NCI-H1105 treated with DMSO at 0.1 percent for 48 hours (cell line): ENCODE data around the gene TMPRSS13.
"Not testable (repeated sequence)": the region's sequence is repeated elsewhere in the genome, so short reads cannot be mapped to it uniquely, and the experiment has no call there.

Experiments
- DNase-seq: peaks from one replicate; lab custom pipeline; 2025; lab: John Stamatoyannopoulos, UW

The TMPRSS13 gene

DNA sequence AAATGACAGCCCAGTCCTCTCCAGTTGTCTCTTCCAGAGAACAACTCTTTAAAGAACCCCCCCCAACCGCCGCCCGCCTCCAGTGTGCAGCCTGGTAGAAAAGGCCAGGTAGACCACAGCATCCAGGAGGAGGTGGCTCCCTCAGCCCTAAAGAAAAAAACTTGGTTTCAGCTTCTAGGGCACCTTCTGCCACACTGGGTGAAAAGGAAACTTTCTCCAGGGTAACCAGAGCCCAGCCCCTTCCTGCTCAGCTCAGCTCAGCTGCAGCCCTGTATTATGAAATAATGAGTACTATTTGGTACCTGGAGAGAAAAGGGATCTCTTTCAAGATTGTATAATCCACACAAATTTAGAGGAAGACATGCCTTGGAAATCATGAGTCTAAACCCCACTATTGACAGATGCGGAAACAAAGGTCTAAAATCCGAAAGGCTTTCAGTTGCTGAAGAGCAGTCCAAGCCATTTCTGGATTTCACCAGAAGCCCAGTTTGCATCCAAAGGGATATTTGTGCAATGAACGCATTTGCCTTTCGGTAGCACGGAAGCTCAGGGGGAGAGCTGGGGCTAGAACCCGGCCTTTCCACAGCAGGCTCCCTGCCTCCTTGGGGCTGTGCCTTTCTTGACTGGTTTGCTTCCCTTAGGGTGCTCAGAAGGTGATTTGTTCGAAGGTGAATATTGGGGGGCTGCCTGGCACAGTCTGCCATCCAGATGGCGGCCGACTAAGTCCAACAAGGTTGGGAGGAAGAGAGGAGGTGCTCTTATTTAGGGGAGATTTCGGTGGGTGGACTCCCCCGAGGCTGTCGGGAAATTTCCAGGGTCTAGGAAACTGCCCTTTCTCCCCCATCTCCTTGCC is 56.0 kb downstream of the TMPRSS13 start:
- DNase-seq, result no peak

DNA sequence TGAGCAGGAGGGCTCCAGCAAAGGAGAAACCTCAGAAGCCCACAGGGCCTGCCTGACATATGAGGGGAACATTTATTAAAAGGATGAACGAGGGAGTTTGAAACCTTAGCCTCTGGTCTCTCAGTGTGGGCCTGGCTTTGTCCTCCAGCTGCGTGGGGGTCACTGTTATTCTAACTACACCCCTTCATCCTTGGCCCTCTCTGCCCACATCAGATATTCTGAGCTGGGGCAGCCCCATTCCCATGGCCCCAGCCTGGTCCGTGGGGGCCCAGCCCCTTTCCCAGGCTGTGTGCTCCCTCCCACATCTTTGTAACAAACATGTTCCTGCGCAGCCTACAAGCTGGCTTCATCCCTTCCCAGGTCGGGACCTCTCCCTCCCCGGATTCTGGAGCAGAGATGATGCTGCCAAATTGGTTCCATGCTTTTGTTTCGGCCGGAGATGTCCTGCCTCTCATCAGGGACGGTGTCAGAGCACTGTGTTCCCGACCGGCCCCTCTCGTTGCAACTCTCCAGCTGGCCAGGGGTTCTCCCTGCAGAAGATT is 56.7 kb downstream of the TMPRSS13 start:
- DNase-seq, result no peak

DNA sequence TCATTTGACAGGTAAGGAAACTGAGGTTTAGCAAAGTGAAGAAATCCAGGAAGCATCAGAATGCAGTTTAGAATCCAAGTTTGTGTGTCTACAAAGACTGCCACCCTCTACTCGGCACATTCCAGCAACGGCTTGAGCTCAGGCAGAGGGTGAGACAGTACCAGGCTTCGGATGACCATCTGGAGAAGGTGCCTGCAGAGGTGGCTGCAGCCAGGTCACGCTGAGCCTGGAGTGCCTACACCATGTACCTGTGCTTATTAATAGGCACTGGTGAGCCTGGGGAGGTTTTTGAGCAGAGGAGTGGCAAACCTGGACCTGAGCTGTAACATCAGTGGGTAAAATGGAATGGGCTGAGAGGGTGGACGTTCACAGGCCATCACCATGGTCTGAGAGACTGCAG is 57.4 kb downstream of the TMPRSS13 start:
- DNase-seq, result no peak

DNA sequence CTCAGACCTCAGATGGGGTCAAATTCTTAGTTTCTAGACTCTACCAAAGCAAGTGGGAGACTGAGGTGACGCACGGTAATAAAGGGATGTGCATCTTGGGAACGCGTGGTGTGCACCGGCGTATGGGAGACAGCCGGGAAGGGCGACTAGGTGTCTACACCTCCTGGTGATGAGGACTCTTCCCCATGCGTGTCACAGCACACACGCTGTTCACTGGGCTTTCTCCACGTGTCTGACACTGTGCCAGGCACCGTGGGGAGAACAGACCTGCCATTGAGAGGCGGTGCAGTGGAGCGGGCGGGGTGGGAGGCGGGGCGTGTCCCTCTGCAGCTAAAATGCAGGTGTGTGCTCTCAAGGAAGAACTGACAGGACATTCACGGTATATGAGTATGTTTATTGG is 58.0 kb downstream of the TMPRSS13 start:
- no peak for DNase-seq

DNA sequence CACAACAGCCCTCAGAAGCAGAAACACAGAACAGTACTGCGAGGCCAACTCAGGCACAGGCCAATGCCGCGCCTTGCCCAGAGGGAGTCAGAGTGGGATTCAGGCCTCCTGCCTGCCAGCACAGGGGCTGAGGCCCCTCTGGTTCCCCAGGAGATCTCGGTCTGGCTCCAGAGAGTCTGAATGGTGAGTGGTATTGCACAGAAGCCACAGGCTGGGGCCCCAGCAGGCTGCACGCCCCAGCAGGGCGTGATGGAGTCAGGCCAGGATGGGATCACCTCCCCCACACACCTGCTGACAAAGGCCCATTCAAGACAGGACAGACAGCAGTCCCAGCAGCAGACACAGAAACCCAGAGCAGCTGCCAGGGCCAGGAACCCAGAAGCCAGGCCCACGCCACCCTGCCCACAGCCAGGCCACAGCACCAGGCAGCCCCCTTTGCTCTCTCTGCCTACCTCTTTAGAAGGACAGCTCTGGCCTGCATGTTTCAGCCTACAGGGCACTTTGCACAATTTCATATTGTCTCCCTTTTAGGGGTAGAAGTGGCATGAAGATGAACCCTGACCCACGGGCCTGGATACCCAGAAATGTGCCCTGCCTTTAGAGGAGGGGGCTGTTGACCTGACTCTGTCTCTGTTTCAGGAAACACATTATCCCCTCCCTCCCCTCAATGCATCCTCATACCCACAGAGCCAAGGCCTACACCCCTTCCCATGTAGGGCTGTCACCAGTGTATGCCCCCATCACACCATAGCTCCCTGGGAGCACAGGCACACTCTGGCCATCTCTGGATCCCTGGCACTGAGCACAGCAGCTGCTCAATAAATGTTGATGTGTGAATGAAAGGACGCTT is 58.9 kb downstream of the TMPRSS13 start:
- DNase-seq, result peak; percentile 73

DNA sequence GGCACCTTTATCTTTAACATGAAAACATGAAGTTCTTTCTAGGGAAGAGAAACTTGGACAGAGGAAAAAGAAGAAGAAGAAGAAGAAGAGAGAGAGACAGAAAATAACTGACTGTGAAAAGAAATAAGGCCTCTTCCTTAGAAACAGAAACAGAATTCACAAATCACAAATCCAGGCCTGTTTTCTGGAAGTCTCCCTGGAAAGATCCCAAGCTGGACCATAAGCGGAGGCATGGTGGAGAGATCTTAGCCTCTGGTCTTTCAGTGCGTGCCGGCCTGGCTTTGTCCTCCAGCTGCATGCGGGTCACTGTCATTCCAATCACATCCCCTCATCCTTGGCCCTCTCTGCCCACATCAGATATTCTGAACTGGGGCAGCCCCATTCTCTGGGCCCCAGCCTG is 59.6 kb downstream of the TMPRSS13 start:
- DNase-seq, result no peak

DNA sequence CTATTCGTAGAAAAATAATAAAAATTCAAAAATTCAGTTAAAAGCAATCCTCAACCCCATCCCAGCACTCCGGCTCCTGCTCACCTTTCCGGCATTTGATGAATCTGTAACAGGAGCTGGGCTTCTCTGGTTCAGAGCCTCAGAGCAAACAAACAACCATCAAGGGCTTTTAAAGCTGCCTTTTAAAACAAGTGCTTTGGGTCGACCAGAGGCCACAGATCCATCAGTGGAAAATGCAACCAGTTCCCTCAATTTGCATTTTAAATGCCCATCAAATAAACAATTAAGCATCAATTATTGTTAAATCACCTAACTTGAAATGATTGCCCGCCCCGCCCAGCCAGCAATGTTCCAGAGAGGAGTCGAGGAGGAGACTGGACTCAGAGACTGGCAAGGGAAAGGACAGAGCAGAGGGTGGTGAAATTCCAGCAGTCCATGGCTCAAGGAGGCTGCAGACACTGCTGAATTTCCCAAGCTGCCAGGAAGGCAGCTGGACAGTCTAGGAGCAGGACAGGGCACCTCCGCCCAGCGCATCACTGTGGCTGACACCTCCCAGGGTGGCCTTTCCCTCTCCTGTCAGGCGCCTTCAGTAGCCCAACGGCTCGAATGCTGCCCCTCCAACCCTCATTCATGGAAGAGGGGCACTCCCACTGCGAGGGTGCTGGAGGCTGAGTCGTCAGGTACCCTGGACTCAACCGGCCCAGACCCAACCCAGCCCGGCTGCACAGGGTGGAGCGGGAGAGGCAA is 60.2 kb downstream of the TMPRSS13 start:
- peak; percentile 95 for DNase-seq

DNA sequence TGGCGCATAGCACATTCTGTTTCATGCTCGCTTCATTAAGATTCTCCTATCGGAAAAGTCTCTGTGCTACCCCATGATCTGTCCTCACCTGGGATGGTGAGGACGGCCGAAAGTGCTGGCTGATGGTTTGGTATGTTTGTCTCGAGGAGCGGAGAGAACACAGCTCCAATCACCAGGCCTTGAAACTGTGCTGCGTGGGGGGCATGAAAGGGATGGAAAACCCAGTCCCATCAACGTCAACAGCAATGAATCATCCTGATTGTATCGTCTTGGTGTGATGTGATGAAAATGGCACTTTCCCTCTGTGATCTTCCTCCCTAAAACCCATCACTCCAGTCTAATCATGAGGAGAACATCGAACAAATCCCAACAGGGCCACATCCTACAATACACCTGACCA is 61.1 kb downstream of the TMPRSS13 start:
- no peak for DNase-seq

DNA sequence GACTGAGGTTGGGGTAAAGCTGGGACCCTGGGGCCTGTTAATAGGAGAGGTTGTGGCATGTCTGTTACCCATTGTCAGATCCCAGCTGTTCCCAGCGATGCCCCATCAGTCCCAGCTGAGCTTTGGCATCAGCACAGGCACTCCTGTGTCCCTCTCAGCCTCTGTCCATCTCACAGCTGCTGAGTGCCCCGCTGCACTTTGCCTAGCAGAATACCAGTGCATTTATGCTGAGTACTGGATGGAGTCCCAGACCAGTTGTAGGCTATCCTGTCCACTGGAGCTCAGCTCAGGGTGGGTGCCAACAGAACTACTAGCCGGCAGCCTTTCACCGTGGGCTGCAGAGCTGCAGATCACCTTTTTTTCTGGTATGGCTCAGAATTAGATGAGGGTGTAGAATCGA is 62.7 kb downstream of the TMPRSS13 start:
- DNase-seq, result no peak

DNA sequence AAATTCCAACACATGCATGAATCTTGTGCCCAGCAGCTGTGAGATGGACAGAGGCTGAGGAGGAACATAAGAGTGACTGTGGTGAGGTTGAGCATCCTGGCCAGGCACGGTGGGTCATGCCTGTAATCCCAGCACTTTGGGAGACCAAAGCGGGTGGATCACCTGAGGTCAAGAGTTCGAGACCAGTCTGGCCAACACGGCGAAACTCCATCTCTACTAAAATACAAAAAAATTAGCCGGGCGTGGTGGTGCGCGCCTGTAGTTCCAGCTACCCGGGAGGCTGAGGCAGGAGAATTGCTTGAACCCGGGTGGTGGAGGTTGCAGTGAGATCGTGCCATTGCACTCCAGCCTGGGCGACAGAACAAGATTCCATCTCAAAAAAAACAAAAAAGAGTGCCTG is 63.7 kb downstream of the TMPRSS13 start:
- not testable (repeated sequence) for DNase-seq

DNA sequence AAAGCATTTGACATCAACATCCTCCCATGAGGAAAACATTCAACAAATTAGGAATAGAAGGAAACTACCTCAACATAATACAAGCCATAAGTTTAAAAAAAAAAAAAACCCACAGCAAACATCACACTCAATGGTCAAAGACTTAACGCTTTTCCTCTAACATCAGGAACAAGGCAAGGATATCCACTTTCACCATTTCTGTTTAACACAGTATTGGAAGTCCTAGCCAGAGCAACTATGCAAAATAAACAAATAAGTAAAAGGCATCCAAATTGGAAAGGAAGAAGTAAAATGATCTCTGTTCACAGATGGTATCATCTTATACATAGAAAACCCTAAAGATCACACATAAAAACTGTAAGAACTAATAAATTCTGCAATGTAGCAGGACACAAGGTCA is 65.8 kb downstream of the TMPRSS13 start:
- no peak for DNase-seq

DNA sequence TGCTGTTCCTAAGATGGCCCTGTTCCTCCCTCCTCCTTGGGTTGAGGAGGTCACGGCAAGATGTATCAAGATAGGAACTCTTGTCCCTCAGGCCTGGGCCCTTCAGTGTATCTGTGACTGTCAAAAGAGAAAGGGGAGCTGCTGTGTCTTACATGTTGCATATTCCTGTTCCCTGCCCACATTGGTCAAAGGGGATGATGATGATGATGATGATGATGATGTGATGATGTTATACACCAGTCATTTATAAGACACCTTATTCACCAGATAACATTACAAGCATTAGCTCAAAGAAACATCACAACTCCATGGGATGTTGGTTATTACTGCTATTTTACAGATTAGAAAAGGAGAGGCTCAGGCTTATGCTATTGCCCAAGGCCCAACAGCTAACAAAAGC is 66.4 kb downstream of the TMPRSS13 start:
- DNase-seq, result no peak

DNA sequence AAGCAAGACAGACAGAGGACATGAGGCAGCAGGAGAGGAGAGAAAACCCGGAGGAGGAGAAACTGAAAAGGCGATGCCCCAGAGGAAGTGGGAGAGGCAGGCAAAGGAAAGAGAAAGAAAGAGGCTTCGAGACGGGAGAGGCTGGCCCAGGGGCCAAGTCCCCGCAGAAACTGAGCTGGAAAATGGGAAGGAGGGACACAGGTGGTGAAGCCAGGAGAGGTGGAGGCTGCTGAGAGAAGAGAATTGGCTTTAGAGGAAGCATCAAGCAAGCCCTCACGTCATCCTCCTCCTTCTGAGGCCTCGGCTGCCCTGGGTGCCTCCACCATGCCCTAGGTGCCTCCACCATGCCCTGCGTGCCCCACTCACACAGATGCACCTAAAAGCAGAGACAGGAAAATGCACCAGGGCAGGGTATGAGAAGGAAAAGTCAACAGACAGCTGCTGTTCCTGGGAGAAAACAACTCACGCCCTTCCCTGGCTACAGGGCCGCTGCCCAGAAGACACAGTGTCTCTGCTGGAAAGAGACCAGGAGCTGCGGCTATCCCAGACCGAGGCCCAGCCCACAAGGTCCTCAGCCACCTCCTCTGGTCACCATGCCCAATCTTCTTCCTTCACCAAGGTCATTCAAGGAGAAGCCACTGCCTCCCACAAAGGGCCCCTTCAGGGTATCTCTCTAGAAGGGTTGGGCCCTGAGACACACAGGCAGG is 67.0 kb downstream of the TMPRSS13 start:
- no peak for DNase-seq

DNA sequence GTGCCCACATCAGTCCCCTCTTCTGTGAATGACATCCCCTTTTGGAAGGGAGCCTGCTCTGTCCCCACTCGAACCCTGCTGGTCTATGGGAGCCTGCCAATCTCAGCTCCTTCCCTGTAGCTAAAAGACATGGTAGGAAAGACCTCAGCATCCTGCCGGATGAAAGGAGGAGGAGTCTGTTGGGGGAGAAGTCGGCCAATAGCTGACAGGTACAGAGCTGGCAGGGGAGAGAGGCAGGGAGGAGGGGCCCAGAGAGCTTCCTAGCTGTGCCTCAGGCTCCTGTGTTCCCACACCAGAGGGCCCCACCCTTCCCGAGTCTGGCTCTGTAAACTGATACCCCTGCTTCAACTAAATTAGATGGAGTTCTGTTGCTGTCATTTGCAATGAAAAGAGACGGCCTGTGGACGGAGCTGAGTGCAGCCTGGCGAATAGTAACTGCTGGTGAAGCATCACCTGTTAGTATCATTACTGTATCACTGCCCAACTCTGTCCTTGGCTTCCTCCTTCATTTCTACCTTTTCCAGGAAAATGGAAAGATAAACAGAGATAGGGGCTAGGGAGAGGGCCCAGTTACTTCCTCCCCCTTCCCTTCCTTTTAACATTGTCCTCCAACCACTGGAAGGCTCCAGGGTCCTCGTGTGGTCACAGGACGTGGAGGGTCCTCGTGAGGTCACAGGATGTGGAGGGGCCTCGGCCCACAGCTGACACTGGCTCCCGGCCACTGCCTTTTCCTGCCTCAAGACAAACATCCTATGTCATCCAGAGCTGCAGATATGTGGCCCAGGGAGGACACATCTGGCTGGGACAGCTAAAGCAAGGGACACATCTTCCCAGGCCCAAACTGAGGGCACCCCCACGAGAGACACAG is 67.8 kb downstream of the TMPRSS13 start:
- DNase-seq, result peak; percentile 96

DNA sequence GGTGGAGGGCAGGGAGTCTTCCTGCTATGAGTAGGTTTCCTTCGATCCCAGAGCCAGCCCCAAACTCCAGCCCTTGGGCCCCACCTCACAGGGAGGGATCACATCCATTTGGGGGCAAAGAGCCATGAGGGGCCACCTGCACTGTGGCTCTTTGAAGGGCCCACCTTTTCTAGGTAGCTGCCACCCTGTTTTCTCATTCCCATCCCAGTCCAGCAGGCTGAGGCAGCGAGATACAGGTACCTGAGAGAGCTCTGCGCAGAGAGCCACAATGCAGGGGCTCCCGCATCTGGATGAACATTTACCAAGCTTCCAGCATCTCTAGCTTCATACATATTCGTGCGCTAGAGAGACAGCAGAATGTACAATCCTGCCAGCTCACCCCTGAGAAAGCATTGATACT is 69.1 kb downstream of the TMPRSS13 start:
- DNase-seq, result no peak

DNA sequence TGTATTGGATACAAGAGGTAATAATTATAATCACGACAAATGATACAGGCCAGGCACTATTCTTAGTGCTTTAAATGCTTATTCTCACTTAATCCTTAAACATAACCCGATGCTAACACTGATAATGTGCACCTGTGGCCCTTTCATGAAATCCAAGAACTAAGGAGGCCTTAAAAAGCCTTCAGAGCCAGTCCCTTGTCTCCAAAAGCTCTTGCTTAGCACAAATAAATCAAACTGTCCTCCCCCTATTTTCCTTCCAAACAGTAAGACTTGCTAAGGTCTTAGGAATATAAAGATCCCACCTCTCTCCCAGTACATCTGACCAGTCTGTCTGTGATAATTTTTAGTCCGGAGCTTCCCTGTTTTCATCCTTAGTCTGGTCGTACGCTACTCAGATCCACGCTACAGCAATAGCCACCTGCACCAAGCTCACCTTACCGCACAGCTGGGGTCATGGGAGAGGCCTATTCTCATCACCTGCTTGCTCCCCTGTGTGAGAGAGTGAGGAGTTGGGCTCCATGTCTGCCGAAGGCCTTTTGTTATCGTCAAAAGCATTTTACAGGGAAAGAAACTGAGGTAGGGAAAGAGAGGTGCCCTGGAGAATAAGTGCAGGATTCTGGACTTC is 69.6 kb downstream of the TMPRSS13 start:
- no peak for DNase-seq

DNA sequence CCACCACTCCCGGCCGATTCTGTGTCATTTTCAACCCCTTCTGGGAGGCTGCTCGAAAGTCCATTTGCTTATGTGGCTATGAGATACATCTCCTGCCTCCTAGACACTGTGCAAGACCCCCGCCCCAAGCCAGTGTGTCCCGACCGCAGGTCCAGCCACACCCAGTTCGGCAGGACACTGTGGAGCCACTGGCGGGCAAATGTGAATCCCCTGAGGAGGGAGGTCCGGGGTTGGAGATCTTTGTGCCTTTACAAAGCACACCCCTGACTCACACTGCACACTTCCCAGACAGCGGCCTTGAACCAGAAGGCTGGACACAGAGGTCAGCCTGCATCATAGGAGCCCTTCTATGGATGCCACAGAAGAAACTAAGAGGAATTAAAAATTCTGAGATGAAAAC is 70.1 kb downstream of the TMPRSS13 start:
- DNase-seq, result no peak

DNA sequence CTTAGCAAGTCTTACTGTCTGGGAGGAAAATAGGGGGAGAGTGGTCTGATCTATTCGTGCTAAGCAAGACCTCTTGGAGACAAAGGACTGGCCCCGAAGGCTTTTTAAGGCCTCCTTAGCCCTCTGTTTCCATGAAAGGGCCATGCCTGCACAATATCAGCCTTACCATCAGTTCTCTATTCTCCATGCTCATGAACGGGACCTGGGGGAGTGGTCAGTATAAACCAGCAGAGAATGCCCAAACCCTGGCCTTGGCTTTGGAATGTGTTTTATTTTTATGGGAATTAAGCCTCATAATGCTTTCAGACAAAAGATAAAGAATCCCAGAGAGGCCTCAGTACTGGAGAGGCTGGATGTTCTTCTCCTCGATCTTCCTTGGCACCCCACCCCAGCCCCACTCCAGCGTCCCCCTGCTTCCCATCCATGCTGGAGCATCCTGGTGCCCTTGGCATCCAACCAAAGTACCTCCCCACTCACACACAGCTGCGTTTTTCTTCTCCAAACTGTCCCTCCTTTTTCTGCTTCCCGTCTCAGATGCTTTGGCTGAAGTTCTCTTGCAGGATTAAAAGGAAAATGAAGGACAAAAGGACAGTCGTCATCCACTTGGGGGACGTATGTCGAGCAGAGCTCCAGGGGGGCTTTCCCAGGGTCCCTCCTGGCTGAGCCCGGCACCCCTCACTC is 71.3 kb downstream of the TMPRSS13 start:
- no peak for DNase-seq

DNA sequence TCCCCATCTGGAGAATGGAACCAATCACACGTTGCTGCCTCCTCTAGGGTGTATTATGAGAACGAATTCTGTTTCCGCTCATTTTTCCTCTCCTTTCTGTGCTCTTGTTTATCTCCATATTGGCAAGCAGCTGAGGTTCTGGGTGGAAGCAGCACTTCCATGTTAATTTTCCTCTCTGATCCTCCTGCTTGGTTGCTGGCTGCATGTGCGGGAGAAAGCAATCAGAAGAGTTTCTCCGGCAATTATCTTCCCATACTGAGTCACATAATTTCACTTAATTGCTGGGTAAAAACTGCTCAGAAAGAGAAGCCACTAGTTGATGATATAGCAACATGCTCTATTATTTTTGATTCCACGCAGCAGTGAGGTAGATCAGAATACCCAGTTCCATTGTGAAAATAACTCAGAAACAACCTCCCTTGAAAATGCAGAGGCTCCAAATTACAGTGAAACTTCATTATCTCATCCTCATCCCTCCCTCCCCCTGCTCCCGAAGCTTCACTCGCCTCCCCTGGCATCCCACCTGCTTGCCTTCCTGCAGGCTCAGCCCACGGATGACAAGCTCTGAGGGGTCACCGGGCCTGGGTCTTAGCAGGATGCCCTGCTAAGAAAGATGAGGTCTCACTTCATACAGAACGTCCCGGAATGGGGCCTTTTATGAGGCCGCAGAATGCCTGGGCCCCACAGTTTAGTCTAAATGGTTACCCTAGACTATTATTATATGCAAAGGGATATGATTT is 73.1 kb downstream of the TMPRSS13 start:
- DNase-seq, result peak; percentile 72
